Measurements from ENCODE around the gene WNT3A. TPM values are rescaled to one million over a fixed set of nuclear protein-coding genes. Genes with fewer than 3 reads are reported as not detected.

WNT3A gene
- total RNA-seq, 4 donors from 2014 or later, result not detected

DNA sequence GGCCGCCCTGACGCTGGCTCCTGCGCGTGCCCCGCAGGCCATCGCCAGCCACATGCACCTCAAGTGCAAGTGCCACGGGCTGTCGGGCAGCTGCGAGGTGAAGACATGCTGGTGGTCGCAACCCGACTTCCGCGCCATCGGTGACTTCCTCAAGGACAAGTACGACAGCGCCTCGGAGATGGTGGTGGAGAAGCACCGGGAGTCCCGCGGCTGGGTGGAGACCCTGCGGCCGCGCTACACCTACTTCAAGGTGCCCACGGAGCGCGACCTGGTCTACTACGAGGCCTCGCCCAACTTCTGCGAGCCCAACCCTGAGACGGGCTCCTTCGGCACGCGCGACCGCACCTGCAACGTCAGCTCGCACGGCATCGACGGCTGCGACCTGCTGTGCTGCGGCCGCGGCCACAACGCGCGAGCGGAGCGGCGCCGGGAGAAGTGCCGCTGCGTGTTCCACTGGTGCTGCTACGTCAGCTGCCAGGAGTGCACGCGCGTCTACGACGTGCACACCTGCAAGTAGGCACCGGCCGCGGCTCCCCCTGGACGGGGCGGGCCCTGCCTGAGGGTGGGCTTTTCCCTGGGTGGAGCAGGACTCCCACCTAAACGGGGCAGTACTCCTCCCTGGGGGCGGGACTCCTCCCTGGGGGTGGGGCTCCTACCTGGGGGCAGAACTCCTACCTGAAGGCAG lies 52.3 kb downstream of the WNT3A start:
- TF ChIP-seq, protein P1, sequence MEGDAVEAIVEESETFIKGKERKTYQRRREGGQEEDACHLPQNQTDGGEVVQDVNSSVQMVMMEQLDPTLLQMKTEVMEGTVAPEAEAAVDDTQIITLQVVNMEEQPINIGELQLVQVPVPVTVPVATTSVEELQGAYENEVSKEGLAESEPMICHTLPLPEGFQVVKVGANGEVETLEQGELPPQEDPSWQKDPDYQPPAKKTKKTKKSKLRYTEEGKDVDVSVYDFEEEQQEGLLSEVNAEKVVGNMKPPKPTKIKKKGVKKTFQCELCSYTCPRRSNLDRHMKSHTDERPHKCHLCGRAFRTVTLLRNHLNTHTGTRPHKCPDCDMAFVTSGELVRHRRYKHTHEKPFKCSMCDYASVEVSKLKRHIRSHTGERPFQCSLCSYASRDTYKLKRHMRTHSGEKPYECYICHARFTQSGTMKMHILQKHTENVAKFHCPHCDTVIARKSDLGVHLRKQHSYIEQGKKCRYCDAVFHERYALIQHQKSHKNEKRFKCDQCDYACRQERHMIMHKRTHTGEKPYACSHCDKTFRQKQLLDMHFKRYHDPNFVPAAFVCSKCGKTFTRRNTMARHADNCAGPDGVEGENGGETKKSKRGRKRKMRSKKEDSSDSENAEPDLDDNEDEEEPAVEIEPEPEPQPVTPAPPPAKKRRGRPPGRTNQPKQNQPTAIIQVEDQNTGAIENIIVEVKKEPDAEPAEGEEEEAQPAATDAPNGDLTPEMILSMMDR (IDR thresholded peaks at IDR 0.05; ENCODE audit: low read depth), result no peak

DNA sequence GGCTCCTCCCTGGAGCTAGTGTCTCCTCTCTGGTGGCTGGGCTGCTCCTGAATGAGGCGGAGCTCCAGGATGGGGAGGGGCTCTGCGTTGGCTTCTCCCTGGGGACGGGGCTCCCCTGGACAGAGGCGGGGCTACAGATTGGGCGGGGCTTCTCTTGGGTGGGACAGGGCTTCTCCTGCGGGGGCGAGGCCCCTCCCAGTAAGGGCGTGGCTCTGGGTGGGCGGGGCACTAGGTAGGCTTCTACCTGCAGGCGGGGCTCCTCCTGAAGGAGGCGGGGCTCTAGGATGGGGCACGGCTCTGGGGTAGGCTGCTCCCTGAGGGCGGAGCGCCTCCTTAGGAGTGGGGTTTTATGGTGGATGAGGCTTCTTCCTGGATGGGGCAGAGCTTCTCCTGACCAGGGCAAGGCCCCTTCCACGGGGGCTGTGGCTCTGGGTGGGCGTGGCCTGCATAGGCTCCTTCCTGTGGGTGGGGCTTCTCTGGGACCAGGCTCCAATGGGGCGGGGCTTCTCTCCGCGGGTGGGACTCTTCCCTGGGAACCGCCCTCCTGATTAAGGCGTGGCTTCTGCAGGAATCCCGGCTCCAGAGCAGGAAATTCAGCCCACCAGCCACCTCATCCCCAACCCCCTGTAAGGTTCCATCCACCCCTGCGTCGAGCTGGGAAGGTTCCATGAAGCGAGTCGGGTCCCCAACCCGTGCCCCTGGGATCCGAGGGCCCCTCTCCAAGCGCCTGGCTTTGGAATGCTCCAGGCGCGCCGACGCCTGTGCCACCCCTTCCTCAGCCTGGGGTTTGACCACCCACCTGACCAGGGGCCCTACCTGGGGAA lies 53.0 kb downstream of the WNT3A start:
- TF ChIP-seq, protein P1 (IDR thresholded peaks at IDR 0.05; ENCODE audit: low read depth), result no peak

DNA sequence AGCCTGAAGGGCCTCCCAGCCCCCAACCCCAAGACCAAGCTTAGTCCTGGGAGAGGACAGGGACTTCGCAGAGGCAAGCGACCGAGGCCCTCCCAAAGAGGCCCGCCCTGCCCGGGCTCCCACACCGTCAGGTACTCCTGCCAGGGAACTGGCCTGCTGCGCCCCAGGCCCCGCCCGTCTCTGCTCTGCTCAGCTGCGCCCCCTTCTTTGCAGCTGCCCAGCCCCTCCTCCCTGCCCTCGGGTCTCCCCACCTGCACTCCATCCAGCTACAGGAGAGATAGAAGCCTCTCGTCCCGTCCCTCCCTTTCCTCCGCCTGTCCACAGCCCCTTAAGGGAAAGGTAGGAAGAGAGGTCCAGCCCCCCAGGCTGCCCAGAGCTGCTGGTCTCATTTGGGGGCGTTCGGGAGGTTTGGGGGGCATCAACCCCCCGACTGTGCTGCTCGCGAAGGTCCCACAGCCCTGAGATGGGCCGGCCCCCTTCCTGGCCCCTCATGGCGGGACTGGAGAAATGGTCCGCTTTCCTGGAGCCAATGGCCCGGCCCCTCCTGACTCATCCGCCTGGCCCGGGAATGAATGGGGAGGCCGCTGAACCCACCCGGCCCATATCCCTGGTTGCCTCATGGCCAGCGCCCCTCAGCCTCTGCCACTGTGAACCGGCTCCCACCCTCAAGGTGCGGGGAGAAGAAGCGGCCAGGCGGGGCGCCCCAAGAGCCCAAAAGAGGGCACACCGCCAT lies 53.8 kb downstream of the WNT3A start:
- TF ChIP-seq, protein P1 (IDR thresholded peaks at IDR 0.05; ENCODE audit: low read depth), result no peak

DNA sequence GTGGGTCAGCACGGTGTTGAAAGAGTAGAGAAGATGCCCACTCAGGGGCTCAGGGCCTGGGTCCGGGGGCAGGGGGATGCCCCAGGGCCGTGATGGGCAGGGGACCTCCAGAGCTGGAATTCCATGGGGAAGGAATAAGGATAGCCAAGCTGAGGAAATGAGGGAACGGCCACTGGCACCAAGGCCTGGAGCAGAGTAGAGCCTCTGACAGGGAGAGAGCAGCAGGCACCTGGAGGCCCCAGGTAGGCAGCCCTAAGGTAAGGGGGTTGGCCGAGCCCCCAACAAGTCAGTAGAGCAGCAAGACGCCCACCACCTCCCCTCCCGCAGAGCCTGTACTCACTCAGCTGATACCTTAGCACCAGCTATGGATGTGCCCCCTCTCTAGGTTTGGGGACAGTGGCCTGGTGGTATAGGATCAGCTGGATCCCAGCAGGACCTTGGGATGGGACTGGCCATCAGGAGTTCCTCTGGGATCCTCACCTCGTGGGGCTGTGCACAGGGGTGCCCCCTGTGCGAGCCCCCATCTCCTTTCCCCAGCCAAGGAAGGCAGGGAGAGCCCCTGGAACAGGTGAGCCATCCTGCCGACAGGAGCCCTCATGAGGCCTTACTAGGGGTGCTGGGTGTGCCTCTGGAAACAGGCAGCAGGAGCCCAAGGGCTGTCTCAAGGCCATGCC lies 54.8 kb downstream of the WNT3A start:
- TF ChIP-seq, protein P1 (IDR thresholded peaks at IDR 0.05; ENCODE audit: low read depth), result no peak

DNA sequence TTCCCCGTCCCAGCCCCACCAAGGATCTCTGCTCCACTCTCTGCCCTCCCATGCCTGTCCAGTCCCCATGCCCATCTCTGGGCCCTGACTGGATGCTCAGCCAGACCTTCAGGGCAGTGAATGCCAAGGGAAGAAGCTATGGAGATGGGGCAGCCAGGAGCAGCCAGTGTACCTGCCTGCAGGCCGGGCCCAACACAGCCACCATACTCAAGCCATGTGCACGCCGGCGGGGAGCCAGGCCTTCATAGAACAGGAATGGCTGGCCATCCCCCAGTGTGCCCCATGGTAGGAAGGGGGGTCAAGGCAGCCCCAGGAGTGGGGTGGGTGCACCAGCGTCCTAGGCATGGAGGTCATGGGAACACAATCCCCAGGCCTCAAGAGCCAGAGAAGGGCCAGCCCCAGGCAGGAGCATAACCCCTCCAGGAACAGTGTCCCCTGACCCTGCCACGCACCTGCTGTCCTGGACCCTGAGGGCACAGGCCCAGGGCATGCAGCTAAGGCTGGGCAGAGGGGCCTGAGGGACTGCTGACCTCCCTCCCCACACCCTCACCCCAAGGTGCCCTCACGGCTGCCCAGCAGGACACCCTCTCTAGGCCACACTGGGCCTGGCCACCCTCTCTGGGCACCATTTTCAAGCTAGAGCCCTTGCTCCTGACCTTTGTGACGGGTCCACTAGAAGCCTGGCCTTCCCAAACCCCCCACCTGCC lies 55.4 kb downstream of the WNT3A start:
- TF ChIP-seq, protein P1 (IDR thresholded peaks at IDR 0.05; ENCODE audit: low read depth), result no peak

DNA sequence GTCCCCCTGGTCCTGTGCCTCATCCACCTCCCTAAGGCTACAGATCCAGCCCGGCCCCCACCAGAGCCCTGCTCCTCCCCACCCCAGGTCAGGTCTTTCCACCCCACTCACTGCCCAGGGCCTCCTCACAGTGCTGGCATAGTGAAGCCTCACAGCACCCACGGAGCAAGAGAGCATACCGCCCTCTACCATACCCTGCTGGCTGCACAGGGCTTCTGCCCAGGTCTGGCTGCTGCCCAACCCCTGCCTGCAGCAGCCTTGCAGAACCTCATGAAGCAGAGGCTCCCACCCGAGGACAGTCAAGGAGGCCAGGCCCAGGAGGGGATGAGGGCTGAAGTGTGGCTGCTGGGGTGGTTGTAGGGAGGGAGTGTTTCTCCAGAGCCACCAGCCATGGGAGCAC lies 56.0 kb downstream of the WNT3A start:
- TF ChIP-seq, protein P1 (IDR thresholded peaks at IDR 0.05; ENCODE audit: low read depth), result no peak
